H1 (cell line): ENCODE results near the gene ST6GALNAC2. TPM values are rescaled to one million over a fixed set of nuclear protein-coding genes. Genes with fewer than 3 reads are reported as not detected.

Experiments used
- RBBP5 ChIP-seq: IDR thresholded peaks from 2 replicates; pipeline ENCODE4 v1.7.1; 2012; ENCODE audit warnings: low read depth, mild to moderate bottlenecking, inconsistent platforms, low read length, moderate library complexity, borderline replicate concordance
- polyA plus RNA-seq, 7 experiments: library from polyadenylated mRNA; depleted of rRNA in 3 of 7; stranded (reverse) in 5 of 7; unstranded in 2 of 7; fragments of >200 nt in 5 of 7; fragments of 200-250 nt in 2 of 7; gene quantifications; 1 replicate in 5 of 7; 2 replicates in 1 of 7; 4 replicates in 1 of 7; pipeline versions ENCODE4 v1.2.1 to v1.2.3, GENCODE V29; 2011 to 2013; ENCODE audit warnings: missing spikeins in 2 of 7, mixed read lengths in 2 of 7
- total RNA-seq: library from RNA; stranded (reverse); fragmentation: NEBNext Ultra II Directional; extraction: Animal tissue kit (Norgen Biotek cat#: 25700); gene quantifications from 2 replicates; pipeline ENCODE4 v1.2.1, GENCODE V29; 2021

ST6GALNAC2 gene
- total and polyA plus RNA-seq, 2 of the 8 experiments (the other 6 are each of a cell fraction or from before 2014, with no cell fraction given): 0.09 TPM; not detected in 1

- TF ChIP-seq RBBP5: no peak
These were observed 44.5 kb upstream of the ST6GALNAC2 start (continued) for GRCh38 chr17:76630151-76630550.
